Inflammatory macrophage treated with lipopolysaccharide for 4 hours (primary cell): ENCODE data around the gene ADK.
"Not testable (repeated sequence)": the region's sequence is repeated elsewhere in the genome, so short reads cannot be mapped to it uniquely, and the experiment has no call there.

Experiments
- DNase-seq: peaks from one replicate; pipeline ENCODE4 v3.0.0-alpha.2; 2020

Gene ADK

DNA sequence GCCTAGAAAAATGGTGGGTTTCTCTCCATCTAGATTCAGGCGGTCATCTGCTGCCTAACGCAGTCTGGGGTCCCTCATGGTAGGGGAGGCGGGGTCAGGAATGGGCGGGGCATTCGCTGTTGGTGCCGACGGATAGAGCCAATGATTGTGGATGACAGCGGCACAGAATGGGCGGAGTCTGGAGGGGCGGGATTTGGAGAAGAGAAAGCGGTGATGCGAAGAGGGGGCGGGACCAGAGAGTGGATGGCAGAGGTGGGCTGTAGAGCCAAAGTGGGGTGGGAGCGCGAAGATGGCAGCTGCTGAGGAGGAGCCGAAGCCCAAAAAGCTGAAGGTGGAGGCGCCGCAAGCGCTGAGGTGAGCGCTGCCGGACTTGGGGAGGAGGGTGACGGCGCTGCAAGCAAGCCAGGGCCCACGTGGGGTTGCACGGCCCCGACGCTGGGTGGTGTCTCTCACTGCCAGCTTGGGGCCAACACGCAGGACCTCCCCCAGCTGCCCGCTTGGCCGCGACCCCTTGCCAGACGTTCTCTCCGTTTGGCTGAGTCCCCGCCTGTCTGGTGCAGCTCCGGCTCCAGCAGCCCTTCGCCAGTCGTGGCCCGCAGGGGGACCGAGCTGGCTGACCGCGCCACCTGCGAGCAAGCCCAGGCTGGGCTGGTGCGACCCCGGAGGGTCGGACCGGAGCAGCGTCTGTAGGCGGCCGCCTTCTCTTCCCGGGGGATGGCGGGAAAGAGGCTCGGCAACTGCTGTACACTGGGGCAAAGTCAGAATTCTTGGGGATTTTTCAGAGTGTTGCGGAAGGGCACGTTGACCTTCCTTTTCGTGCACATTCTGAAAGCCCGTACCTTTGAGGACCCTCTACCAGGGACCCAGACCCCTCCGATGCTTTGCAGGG, at the start of gene ADK:
ADK (plus strand) TSS at position 232 of the 889 bp plus-strand sequence; CDS start at position 290, 58 bp downstream.
- peak; percentile 99 for DNase-seq

DNA sequence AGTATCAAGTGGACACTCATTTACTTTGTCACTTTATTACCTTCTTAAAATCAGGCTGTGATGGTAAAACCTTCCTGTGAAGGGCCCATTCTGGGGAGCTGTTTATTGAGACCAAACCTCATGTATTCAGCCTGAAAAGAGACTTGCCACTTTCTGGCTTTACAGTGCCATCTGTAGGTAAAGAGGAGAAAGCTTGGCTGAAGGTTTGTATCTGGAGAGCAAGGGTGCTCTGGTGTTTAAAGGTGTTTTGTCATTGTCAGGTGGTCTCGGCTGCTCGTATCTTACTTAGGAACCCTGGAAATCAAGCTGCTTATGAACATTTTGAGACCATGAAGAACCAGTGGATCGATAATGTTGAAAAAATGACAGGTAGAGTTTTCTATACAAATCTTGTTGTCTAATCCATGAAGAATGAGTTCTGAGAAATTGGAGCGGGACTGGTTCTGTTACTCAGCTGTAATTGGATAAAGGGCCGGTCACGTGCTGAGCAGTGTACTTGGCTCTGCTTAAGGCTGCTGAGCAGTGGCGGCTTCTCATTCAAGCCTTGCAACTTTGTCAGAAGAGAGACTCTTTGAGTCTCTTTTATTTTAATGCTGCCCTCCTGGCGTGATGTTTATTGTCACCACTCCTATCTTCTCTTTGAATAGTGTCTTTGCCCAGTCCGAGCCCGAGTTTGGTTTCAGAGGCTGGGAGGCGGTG, 47.3 kb upstream of the ADK start:
- no peak for DNase-seq

DNA sequence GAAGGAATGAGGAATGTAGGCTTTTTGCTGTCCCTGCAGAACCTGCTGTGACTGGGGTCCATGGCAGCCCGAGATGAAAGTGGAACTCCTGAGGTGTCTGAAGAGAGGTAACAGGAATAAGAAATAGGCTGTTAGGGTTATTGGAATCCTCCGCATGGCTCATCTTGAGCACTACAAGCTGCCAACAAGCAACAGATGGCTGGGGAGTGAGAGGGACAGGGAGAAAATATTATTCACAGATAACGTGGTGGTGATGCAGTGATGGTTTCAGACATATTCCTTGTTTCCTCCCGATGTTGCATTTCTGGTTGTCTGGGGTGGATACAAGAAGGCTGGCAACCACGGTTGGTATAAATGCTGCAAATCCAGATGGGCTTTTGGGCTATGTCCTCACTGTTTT, 46.5 kb upstream of the ADK start:
- no peak for DNase-seq

DNA sequence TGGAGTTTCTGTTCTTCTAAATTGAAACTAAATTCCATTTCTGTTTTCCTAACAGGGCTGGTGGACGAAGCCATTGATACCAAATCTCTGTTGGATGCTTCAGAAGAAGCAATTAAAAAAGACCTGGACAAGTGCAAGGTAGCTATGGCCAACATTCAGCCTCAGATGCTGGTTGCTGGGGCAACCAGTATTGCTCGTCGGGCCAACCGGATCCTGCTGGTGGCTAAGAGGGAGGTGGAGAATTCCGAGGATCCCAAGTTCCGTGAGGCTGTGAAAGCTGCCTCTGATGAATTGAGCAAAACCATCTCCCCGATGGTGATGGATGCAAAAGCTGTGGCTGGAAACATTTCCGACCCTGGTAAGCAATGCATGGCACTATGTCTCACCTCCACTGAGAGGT, 46.0 kb upstream of the ADK start:
- DNase-seq: no peak

DNA sequence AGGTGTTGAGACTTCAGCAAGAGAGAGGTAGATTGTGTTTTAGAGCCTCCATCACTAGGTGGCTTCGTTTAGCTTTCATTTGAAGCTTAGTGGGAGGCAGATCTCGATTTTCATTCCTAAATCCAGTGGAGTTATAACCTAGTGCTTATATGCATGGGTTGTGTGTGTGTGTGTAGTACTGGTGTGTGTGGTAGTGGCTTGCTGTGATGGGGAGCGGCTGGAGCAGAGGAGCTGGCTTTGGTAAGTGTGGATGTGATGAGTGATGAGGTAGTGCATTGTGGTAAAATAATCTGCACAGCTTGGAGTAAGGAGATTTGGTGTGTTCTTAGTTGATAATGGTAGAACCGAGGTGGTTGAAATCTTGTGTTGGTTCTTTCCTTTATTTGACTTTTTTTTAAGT, 43.6 kb upstream of the ADK start:
- DNase-seq: no peak

DNA sequence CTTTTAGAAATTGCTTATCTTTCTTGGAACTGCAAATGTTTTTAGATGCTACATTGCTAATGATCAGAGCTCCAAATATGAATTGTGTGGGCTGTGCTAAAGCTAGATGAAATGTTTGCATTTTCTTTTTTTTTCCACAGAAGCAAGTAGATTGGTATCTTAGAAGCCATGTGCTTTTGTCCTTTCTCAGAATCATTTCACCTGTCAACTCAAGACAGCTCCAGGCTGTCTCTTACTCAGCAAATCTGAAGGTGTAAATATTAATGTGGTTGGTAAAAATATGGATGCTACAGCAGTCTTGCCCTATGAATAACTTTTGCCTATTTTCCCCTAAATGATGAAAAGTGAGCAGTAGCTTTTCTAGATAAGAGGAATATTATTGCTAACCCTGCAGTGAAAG, 41.6 kb upstream of the ADK start:
- DNase-seq: no peak

DNA sequence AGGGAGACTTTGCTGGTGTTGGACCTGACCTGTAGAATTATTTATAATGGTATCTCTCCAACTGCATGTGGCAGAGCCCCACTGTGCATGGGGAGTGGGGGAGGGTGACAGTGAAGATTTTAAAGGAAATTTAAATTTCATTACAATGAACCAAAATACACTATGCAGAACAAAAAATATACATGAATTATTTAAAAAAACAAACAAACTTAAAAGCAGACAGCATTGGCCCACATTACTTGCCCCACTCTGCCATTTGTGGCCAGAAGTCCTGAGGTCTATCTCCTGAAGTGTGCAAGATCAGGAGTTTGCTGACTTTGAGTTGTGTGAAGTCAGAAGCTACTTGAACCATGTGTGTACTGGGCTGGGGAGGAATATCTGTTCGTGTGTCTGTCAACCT, 40.9 kb upstream of the ADK start:
- DNase-seq: no peak

DNA sequence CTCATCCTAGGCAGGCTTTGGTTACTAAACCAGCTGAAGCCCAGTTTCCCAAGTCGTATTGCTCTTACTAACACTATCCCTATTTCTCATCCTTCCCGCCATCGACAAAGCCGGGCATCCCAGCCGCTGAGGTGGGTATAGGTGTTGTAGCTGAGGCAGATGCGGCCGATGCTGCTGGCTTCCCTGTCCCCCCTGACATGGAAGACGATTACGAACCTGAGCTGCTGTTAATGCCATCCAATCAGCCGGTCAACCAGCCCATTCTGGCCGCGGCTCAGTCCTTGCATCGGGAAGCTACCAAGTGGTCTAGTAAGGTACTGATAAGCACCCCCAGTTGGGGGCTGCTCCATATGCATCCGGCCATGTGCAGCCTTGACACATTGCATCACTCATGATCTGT, 39.2 kb upstream of the ADK start:
- no peak for DNase-seq

DNA sequence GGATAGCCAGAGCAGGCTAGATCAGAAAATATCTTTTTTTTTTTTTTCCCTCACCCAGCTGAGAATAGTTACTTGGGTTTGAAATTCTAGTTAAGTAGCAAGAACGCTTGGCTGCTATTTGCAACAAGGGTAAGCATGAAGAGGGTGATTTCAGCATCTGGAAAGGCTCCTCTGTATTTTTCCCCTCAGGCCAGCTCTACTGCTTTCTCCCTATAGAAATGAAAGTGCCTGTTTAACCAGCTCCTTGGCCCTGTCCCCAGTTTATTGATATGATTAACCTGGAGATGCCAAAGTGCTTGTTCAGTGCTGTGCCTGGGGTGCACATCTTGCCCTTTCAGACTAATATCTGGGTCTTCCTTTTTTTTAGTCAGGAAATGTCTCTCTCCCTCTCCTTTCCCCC, 37.5 kb upstream of the ADK start:
- no peak for DNase-seq

DNA sequence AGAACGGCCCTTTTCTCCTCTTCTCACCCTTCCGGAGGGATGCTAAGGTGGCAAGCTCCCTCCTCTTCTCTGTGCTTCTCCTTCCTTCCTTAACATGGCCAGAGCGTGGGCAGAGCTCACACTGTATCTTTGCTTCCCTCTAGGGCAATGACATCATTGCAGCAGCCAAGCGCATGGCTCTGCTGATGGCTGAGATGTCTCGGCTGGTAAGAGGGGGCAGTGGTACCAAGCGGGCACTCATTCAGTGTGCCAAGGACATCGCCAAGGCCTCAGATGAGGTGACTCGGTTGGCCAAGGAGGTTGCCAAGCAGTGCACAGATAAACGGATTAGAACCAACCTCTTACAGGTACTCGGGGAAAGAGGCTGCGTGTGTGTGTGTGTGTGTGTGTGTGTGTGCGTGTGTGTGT, 37.0 kb upstream of the ADK start:
- peak; percentile 45 for DNase-seq

DNA sequence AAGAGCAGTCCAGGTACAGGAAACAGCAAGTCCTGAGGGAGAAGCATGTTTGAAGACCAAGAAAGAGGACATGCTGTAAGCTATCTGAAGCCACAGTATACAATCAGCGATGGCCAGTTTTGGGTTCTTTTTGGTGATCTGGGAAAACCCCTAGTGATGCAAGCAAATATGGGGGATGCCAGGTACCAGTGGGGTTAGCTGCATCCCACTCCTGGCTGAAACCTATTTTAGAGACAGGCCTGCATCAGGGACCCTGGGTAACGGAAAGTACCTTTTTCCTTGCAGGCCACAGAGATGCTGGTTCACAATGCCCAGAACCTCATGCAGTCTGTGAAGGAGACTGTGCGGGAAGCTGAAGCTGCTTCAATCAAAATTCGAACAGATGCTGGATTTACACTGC, 33.3 kb upstream of the ADK start:
- no peak for DNase-seq

DNA sequence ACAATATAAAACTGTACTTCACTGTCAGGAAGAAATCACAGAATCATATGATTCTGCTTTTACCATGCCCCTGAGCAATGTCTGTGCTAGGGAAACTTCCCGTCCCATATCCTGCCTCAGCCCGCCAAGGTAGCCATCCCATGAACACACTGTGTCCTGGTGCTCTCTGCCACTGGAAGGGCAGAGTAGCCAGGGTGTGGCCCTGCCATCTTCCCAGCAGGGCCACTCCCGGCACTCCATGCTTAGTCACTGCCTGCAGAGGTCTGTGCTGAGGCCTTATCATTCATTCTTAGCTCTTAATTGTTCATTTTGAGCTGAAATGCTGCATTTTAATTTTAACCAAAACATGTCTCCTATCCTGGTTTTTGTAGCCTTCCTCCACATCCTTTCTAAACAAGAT, 32.2 kb upstream of the ADK start:
- no peak for DNase-seq

DNA sequence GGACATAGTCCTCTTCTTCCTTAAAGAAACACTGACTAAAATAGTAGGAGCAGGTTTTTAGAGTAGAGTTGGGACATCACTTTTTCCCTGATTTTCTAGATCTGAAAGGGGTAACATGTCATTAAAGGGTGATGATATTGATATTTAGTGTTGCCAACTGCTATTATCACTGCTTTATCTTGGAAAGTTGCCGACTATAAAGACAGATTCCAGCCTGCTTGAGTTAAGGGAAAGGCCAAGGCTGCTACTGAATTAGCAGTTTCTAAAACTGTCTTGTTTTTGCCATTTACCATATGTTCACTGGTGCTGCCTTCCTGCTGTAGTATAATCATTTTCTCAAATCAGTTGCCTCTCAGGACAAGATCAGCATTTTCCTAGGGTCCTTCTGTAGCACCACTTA, 30.1 kb upstream of the ADK start:
- no peak for DNase-seq

DNA sequence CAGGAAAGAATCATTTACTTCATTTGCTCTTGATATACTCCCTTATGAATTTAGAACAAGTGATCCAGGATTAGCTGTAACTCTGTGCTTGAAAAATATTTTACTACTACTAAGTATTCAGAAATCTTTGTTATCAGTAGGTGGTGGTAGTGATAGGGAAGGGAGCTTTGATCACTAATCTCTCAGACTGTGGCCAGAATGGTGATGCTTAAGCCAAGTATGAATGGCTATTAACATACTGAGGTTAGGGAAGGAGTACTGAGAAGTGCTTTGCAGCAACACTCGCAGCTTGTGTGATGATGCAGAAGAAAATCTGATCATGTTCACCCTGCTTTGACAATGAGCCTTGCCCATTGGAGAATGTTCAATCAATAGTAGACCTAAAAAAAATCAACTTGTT, 29.7 kb upstream of the ADK start:
- no peak for DNase-seq

DNA sequence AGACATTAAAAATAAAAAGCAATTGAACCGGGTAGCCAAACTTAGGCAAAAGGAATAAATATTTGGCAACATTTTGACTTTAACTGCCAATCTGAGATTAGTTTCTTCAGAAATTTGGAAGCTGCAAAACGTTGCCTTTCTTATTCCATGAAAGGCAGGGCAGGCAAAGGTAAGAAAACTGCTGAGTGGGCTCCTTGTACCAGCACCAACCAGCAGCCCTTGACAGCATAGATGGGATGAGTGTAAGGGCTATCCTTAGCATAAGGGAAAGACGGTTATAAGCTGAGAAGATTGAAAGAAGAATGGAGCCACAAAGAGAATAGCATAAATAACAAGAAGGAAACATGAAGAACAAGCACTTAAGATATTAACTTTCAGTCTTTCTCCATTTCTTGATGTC, 29.0 kb upstream of the ADK start:
- DNase-seq: no peak

DNA sequence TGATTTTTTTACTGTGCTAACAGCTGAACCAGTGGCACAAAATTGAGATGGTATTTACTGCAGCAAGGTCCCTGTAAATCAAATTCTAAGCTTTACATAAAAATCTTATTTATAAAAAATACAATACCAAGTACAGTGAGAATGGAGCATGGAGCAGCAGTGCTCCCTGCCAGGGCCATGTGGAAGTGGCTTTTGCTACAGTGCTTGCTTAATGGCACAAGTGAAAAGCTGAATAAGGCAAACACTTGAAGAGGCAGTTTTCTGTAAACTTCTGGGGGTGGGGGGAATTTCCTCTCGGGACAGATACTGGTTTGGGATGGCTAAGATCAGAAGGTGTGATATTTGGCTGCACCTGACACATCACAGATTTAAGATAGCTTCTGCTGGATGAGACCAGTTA, 27.9 kb upstream of the ADK start:
- DNase-seq: peak; percentile 30

DNA sequence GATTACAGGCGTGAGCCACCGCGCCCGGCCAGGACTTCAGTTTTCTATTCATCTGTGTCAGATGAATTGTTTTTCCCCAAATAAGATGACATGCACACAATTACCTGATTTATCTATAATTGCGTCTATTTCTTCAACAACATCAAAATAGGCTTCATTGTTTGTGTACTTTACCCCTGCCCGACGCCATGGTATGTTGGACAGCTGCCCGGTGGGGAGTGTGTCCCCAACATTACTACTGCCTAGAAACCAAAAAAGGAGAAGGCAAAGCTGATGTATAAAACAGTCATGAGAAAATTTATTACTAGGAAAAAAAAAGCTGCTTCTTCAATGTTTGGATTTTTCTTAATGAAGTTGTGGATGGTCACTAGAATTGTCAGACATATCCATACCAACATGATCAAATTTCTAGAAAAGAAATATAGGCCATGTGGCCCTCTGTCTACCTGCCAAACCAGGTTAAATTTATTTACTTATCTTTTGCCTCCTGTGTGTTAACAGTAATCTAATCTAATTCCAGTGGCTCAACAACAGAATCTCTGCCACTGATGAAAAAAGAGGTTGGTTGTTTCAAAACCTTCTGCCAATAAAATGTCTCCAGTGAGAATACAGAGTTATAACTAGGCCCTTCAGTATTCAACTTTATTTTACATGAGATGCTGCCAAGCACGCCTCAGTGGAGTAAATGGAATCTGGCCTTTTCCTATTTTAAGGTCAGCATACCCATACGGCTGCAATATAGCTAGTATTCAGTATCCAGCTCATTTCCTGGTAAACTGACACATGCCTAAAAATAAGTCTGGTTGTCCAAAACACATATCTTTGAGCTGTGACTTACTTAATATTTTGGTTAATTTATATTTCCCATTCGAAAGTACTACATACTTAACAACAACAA, 16.8 kb upstream of the ADK start:
- no peak for DNase-seq

DNA sequence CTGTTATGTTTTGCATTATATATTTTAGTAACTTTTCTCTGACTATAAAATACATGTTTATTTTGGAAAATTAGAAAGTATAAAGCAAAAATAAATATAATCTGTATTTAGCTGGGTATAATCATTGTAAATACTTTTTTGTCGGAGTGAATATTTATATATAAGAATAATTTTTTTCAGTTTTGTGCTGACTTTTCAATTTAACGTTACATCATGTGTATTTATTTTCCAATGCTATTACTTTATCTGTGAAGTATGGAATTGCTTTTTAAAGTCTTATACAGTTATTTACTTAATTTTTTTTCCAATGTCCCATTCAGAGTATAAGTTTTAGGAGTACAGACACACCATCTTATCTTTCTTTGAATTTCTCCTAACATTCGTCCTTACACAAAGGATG, 15.6 kb upstream of the ADK start:
- no peak for DNase-seq

DNA sequence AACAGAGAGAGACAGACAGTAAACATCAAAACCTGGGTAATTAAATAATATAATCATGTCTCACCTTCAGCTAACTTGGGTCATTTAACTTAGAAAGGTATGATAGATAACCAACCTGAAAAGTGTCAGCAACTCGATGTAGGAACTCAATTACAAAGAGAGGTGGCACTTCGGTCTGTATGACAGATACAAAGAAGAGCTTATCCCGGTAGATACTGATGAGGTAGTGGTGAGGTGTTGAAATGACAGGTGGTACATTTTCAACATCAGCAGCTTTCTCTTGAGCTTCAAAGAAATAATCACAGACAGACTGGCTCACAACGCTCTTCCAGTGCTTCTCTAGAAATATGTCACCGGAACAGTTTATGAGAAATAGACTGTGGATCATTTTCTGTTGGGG, 13.0 kb upstream of the ADK start:
- DNase-seq: no peak

DNA sequence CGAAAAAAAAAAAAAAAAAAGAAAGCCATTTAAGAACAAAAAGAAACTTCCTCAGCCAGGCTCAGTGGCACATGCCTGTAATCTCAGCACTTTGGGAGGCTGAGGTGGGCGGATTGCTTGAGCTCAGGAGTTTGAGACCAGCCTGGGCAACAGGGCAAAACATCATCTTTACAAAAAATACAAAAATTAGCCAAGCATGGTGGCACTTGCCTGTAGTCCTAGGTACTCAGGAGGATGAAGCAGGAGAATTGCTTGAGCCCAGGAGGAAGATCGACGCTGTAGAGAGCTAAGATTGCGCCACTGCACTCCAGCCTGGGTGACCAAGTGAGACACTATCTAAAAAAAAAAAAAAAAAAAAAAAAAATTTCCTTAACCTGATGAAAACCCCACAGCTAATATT, 12.4 kb upstream of the ADK start:
- not testable (repeated sequence) for DNase-seq

DNA sequence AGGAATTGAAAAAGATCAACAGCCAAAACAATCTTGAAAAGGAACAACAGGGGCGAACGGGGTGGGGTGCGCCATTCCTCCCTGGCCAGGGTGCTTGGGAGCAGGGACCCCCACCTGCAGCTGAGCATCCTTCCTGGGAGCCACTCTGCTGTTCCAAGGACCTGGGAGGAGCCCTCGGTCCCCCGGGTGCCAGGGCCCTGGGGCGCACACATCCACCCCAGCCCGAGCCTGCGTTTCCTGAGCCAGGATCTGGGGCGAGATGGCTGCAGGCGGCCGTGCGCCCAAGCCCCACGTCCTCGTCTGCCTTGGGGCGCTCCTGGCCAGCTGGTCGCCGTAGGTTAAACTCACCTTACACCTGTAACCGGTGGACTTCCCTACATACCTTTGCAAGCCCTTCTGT, 11.0 kb upstream of the ADK start:
- DNase-seq: no peak

DNA sequence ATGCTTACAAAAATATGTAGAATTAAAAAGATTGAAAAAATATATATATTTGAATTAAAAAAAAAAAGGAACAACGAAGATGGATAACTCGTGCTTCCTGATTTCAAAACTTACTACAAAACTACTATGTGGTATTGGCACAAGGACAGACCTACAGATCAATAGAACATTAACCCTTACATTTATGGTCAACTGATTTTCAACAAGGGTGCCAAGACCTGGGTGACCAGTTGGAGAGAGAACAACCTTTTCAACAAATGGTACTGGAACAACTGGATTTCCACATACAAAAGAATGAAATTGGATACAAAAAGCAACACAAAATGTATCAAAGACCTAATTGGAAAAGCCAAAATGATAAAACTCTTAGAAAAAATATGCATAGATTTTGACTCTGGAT, 10.5 kb upstream of the ADK start:
- DNase-seq: no peak

DNA sequence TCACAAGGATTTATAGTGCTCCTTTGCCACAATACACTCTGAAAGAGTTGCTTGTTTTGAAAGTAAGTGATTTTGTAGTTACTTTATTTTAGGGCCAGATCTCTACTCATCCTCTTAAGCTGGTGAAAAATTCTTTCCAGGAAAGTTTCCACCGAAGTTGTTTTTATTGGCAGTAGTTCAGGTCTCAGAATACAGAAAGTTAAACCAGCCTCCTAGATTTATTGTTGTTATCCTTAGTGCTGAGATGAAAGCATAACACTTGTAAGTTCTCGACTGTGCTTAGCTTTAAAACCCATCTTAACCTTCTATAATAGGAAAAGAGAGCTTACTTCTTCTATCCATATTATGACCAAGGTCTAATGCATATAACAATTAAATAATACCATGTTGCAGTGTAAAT, 5.9 kb upstream of the ADK start:
- DNase-seq: no peak

DNA sequence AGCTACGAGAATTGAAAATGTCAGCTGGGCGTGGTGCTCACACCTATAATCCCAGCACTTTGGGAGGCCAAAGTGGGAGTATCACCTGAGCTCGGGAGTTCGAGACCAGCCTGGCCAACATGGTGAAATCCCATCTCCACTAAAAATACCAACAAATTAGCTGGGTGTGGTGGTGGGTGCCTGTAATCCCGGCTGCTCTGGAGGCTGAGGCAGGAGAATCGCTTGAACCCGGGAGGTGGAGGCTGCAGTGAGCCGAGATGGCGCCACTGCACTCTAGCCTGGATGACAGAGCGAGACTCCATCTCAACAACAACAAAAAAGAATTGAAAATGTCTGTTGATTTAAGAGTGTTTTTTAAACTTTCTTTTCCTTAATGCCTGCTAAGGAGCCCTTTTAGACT, 4.0 kb upstream of the ADK start:
- DNase-seq: not testable (repeated sequence)
